Measurements from ENCODE around the gene ANKZF1. TPM values are rescaled to one million over a fixed set of nuclear protein-coding genes. Genes with fewer than 3 reads are reported as not detected.
A peak's percentile ranks its signal among the peaks of the same experiment; 100 is the strongest.

Gene ANKZF1
- total RNA-seq, 3 donors from 2014 or later (not counting 1 experiment from before 2014, with no cell fraction given), result 100 to 148 (median 117) TPM

- DNase-seq, result no peak
- Histone ChIP-seq H3K27ac (ENCODE audit: low read length) (no peak overlapping the region), H3K36me3 (ENCODE audit: control insufficient read depth, insufficient read depth, low read length) (no peaks in the 10 kb centered on the region), H3K27me3 (ENCODE audit: control insufficient read depth, insufficient read depth, low read length) (no peaks in the 10 kb centered on the region), H3K4me3 (ENCODE audit: low read length) (no peak overlapping the region), H3K9me3 (ENCODE audit: control insufficient read depth, insufficient read depth, low read length) (no peaks in the 10 kb centered on the region), H3K4me1 (ENCODE audit: control insufficient read depth, insufficient read depth, low read length) (peaks cover 17% of the 10 kb centered on the region)
- intact Hi-C loops (cut with micrococcal nuclease), result no loop called here
- no peak for ATAC-seq
- Mint-ChIP-seq H3K27ac (no peak overlapping the region), H3K9me3 (no peaks in the 10 kb centered on the region), H3K36me3 (no peaks in the 10 kb centered on the region), H3K4me3 (no peak overlapping the region), H3K4me1 (peaks cover 19 to 20% of the 10 kb centered on the region in 2 donors), H3K27me3 (ENCODE audit: low read depth in 2 of 2) (peaks cover 0 to 5% of the 10 kb centered on the region in 2 donors)
- TF ChIP-seq, protein P1, sequence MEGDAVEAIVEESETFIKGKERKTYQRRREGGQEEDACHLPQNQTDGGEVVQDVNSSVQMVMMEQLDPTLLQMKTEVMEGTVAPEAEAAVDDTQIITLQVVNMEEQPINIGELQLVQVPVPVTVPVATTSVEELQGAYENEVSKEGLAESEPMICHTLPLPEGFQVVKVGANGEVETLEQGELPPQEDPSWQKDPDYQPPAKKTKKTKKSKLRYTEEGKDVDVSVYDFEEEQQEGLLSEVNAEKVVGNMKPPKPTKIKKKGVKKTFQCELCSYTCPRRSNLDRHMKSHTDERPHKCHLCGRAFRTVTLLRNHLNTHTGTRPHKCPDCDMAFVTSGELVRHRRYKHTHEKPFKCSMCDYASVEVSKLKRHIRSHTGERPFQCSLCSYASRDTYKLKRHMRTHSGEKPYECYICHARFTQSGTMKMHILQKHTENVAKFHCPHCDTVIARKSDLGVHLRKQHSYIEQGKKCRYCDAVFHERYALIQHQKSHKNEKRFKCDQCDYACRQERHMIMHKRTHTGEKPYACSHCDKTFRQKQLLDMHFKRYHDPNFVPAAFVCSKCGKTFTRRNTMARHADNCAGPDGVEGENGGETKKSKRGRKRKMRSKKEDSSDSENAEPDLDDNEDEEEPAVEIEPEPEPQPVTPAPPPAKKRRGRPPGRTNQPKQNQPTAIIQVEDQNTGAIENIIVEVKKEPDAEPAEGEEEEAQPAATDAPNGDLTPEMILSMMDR (IDR thresholded peaks at IDR 0.05), result no peak
- WGBS (ENCODE audit: insufficient coverage), result 88% methylated on average over 6 of the region's 6 CpGs
Observed at GRCh38 chr2:219274361-219274921, 44.8 kb downstream of the ANKZF1 start.

DNA sequence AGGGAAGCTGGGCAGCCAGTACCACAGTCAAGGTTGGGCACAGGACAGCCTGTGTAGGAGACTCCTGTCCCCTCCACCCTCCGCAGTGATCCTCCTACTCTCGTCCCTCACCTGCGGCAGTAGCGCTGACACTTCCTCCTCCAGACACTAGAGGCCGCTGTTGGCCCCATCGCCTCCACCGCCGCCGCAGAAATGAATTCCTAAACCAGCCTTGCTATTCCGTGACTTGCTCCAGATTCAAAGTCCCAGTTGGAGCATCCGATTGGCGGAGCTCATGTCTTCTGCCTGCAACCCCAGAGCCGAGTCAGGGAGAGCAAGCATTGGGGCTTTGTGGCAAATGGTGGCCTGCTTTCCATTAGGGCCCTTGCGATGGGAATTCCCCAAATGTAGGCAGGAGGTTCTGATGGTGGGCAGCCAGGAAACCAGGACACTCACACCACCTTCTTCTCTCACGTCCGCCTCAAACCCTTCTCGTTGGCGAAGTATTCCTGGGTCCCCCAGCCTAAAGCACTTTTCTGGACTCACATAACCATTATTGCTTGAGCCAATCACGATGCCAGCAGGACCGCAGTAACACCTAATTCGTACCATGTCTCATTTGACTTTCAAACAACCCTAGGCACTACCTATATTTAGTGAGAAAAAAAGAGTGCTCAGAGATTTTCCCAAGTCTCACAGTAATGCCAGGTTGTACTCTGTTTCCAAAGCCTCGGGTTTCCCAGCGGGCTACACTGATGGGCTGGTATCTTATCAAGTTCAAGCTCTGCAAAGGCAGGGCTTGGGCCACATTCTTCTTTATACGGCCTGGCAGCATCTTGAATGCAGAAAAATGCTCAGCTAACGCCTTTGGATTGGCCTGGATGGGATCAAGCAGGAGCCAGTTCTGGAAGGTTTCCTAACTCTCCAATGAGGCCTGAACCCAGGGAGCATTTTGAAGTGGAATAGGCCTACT, 48.4 kb downstream of the ANKZF1 start:
- peak overlapping the region; percentile 97 to 99 for H3K27ac Mint-ChIP-seq
- Histone ChIP-seq H3K36me3 (ENCODE audit: control insufficient read depth, insufficient read depth, low read length) (peaks cover 25% of the 10 kb centered on the region), H3K4me1 (ENCODE audit: control insufficient read depth, insufficient read depth, low read length) (peaks cover 30% of the 10 kb centered on the region), H3K9me3 (ENCODE audit: control insufficient read depth, insufficient read depth, low read length) (no peaks in the 10 kb centered on the region), H3K27ac (ENCODE audit: low read length) (peak overlapping the region; percentile 94), H3K27me3 (ENCODE audit: control insufficient read depth, insufficient read depth, low read length) (no peaks in the 10 kb centered on the region), H3K4me3 (ENCODE audit: low read length) (peak overlapping the region; percentile 46)
- H3K4me3 Mint-ChIP-seq, result peak overlapping the region; percentile 94
- H3K36me3 Mint-ChIP-seq, result no peaks in the 10 kb centered on the region
- peaks cover 31 to 44% of the 10 kb centered on the region in 2 donors for H3K4me1 Mint-ChIP-seq
- intact Hi-C loops (cut with micrococcal nuclease), result loop anchor here (1.0 kb wide), 1 partner anchor 74 kb away; no protein-coding TSS in a partner anchor
- H3K9me3 Mint-ChIP-seq, result no peaks in the 10 kb centered on the region
- 22% methylated on average over 25 of the region's 25 CpGs for WGBS (ENCODE audit: insufficient coverage)
- peak; percentile 76 to 88 for DNase-seq
- ATAC-seq, result no peak
- TF ChIP-seq, protein P1 (IDR thresholded peaks at IDR 0.05), result peak; percentile 97
- H3K27me3 Mint-ChIP-seq (ENCODE audit: low read depth in 2 of 2), result no peaks in the 10 kb centered on the region

DNA sequence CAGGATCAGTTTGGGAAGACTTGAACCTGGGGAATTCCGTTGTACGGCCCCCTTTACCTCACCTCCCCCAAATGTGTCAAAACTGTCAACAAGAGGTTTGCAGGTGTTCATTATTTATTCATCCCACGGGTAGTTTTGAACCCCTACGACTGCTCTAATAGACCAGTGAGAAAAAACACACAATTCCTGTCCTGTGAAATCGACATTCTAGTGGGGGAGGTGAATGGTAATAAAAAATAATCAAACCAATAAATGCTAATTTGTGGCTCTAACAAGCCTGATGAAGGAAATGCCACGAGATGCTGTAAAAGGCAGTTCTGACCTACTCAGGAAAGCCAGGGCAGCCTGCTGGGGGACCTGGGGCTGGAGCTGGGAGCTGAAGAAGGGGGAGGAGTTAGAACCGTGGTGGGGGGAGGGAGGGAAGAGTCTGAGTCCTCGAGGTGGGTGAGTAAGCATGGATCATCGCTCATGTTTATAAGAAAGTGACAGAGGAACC, 49.1 kb downstream of the ANKZF1 start:
- Mint-ChIP-seq H3K4me3 (peak overlapping the region; percentile 94), H3K27me3 (ENCODE audit: low read depth in 2 of 2) (no peaks in the 10 kb centered on the region), H3K9me3 (no peaks in the 10 kb centered on the region), H3K27ac (peak overlapping the region; percentile 97 to 99), H3K36me3 (no peaks in the 10 kb centered on the region), H3K4me1 (peaks cover 35 to 47% of the 10 kb centered on the region in 2 donors)
- WGBS (ENCODE audit: insufficient coverage), result 10% methylated on average over 6 of the region's 9 CpGs
- peak overlapping the region; percentile 46 for H3K4me3 ChIP-seq (ENCODE audit: low read length)
- TF ChIP-seq, protein P1 (IDR thresholded peaks at IDR 0.05), result no peak
- ATAC-seq (no peak), DNase-seq (no peak)
- H3K36me3 ChIP-seq (ENCODE audit: control insufficient read depth, insufficient read depth, low read length), result peaks cover 28% of the 10 kb centered on the region
- H3K27me3 ChIP-seq (ENCODE audit: control insufficient read depth, insufficient read depth, low read length), result no peaks in the 10 kb centered on the region
- peak overlapping the region; percentile 94 for H3K27ac ChIP-seq (ENCODE audit: low read length)
- intact Hi-C loops (cut with micrococcal nuclease), result loop anchor here (1.0 kb wide), 7 partner anchors 17 to 118 kb away; partner anchors contain the start of genes ANKZF1, ATG9A, NHEJ1 and ZFAND2B
- no peaks in the 10 kb centered on the region for H3K9me3 ChIP-seq (ENCODE audit: control insufficient read depth, insufficient read depth, low read length)
- H3K4me1 ChIP-seq (ENCODE audit: control insufficient read depth, insufficient read depth, low read length), result peaks cover 30% of the 10 kb centered on the region
